Measurements from ENCODE around the gene DYNLRB1.

GRCh38 chr20:34570859-34571306, 54.7 kb downstream of the DYNLRB1 start:
- TF ChIP-seq, protein P1, sequence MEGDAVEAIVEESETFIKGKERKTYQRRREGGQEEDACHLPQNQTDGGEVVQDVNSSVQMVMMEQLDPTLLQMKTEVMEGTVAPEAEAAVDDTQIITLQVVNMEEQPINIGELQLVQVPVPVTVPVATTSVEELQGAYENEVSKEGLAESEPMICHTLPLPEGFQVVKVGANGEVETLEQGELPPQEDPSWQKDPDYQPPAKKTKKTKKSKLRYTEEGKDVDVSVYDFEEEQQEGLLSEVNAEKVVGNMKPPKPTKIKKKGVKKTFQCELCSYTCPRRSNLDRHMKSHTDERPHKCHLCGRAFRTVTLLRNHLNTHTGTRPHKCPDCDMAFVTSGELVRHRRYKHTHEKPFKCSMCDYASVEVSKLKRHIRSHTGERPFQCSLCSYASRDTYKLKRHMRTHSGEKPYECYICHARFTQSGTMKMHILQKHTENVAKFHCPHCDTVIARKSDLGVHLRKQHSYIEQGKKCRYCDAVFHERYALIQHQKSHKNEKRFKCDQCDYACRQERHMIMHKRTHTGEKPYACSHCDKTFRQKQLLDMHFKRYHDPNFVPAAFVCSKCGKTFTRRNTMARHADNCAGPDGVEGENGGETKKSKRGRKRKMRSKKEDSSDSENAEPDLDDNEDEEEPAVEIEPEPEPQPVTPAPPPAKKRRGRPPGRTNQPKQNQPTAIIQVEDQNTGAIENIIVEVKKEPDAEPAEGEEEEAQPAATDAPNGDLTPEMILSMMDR (conservative IDR thresholded peaks at IDR 0.05; ENCODE audit: low read depth, low read length), result no peak
- no peak for TF ChIP-seq EZH2 (IDR thresholded peaks at IDR 0.05; ENCODE audit: borderline replicate concordance, low read depth, low read length, poor library complexity, severe bottlenecking)

Measured in A673 (cell line).